ENCODE results near the gene LIX1L. TPM values are rescaled to one million over a fixed set of nuclear protein-coding genes. Genes with fewer than 3 reads are reported as not detected.

The LIX1L gene
- total and polyA plus RNA-seq, 2 of the 13 experiments (the other 11 are each of a cell fraction or from before 2014, with no cell fraction given): 8.1 to 24.9 TPM

DNA sequence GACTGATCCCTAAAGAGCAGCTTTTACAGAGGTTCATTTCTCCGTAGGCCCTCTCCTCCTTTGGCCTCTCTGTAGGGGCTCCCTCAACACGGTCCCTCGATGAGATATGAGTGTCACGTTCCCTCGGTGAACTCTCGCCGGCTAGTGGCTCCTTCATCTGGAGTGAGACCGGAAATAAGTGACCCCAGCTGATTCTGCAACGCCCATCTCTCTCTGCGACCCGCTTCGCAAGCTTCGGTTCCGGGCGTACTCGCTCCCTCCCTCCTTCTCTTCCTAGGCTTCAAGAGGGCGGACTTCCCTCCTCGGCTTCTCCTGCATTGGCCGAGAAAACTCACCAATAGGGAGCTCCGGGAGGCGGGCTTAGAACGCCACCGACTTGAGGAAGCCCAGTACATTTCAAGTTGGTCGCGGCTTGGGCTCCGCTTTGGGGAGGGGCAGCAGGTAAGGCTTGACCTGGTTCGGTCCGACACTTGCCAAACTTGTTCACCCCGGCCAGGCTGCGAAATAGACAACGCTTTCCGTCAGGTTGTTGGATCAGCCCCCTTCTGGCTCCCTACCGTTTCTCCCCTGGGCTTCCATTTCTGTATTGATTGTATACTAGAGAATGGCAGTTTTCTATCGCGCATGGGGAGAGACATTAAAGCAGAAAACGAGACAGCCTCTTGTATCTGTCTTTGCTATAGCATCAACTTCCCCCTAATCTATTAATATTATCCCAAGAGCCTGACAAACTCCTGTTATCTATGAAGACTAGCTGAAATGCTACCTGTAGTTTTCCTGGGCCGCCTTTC, 6.7 kb upstream of the LIX1L start, which contains the start of the genes ANKRD34A and POLR3GL (continued):
- TF ChIP-seq ZNF83 (CRISPR knock-in tag; IDR thresholded peaks at IDR 0.05; ENCODE audit: borderline replicate concordance) (no peak), ZNF136 (CRISPR knock-in tag; IDR thresholded peaks at IDR 0.05; ENCODE audit: low read depth) (0 out of 2 replicates have a peak, but pooled peaks have one; percentile 56), POLR2AphosphoS5 (IDR thresholded peaks at IDR 0.05; ENCODE audit: low read depth, low read length) (peak; percentile 93), EHMT2 (IDR thresholded peaks at IDR 0.05; ENCODE audit: borderline replicate concordance, low read depth, low read length) (no peak), POLR2AphosphoS2 (IDR thresholded peaks at IDR 0.05; ENCODE audit: low read depth, low read length) (no peak), ZFP37 (CRISPR knock-in tag; IDR thresholded peaks at IDR 0.05; ENCODE audit: borderline replicate concordance) (no peak), ZNF30 (CRISPR knock-in tag; IDR thresholded peaks at IDR 0.05) (no peak), DNMT1 (CRISPR knock-in tag; IDR thresholded peaks at IDR 0.05) (no peak), AHR (CRISPR knock-in tag; IDR thresholded peaks at IDR 0.05) (no peak), IKZF1 (IDR thresholded peaks at IDR 0.05) (no peak), ZNF816 (CRISPR knock-in tag; IDR thresholded peaks at IDR 0.05; ENCODE audit: borderline replicate concordance) (no peak), MEIS1 (CRISPR knock-in tag; IDR thresholded peaks at IDR 0.05; ENCODE audit: borderline replicate concordance) (no peak), ZNF383 (CRISPR knock-in tag; IDR thresholded peaks at IDR 0.05; ENCODE audit: borderline replicate concordance) (no peak), ZBTB8A (CRISPR knock-in tag; IDR thresholded peaks at IDR 0.05; ENCODE audit: borderline replicate concordance, low read depth) (no peak)
- TF ChIP-seq, protein P1, sequence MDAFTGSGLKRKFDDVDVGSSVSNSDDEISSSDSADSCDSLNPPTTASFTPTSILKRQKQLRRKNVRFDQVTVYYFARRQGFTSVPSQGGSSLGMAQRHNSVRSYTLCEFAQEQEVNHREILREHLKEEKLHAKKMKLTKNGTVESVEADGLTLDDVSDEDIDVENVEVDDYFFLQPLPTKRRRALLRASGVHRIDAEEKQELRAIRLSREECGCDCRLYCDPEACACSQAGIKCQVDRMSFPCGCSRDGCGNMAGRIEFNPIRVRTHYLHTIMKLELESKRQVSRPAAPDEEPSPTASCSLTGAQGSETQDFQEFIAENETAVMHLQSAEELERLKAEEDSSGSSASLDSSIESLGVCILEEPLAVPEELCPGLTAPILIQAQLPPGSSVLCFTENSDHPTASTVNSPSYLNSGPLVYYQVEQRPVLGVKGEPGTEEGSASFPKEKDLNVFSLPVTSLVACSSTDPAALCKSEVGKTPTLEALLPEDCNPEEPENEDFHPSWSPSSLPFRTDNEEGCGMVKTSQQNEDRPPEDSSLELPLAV (CRISPR knock-in tag; conservative IDR thresholded peaks at IDR 0.05; ENCODE audit: low read depth): no peak
- TF ChIP-seq, protein P2, sequence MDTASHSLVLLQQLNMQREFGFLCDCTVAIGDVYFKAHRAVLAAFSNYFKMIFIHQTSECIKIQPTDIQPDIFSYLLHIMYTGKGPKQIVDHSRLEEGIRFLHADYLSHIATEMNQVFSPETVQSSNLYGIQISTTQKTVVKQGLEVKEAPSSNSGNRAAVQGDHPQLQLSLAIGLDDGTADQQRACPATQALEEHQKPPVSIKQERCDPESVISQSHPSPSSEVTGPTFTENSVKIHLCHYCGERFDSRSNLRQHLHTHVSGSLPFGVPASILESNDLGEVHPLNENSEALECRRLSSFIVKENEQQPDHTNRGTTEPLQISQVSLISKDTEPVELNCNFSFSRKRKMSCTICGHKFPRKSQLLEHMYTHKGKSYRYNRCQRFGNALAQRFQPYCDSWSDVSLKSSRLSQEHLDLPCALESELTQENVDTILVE (CRISPR knock-in tag; IDR thresholded peaks at IDR 0.05): no peak
- TF ChIP-seq, protein P3, sequence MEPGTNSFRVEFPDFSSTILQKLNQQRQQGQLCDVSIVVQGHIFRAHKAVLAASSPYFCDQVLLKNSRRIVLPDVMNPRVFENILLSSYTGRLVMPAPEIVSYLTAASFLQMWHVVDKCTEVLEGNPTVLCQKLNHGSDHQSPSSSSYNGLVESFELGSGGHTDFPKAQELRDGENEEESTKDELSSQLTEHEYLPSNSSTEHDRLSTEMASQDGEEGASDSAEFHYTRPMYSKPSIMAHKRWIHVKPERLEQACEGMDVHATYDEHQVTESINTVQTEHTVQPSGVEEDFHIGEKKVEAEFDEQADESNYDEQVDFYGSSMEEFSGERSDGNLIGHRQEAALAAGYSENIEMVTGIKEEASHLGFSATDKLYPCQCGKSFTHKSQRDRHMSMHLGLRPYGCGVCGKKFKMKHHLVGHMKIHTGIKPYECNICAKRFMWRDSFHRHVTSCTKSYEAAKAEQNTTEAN (CRISPR knock-in tag; conservative IDR thresholded peaks at IDR 0.05): no peak
- TF ChIP-seq, protein P4, sequence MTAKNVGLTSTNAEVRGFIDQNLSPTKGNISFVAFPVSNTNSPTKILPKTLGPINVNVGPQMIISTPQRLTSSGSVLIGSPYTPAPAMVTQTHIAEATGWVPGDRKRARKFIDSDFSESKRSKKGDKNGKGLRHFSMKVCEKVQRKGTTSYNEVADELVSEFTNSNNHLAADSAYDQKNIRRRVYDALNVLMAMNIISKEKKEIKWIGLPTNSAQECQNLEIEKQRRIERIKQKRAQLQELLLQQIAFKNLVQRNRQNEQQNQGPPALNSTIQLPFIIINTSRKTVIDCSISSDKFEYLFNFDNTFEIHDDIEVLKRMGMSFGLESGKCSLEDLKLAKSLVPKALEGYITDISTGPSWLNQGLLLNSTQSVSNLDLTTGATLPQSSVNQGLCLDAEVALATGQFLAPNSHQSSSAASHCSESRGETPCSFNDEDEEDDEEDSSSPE (CRISPR knock-in tag; IDR thresholded peaks at IDR 0.05): peak; percentile 59
- TF ChIP-seq, protein P5, sequence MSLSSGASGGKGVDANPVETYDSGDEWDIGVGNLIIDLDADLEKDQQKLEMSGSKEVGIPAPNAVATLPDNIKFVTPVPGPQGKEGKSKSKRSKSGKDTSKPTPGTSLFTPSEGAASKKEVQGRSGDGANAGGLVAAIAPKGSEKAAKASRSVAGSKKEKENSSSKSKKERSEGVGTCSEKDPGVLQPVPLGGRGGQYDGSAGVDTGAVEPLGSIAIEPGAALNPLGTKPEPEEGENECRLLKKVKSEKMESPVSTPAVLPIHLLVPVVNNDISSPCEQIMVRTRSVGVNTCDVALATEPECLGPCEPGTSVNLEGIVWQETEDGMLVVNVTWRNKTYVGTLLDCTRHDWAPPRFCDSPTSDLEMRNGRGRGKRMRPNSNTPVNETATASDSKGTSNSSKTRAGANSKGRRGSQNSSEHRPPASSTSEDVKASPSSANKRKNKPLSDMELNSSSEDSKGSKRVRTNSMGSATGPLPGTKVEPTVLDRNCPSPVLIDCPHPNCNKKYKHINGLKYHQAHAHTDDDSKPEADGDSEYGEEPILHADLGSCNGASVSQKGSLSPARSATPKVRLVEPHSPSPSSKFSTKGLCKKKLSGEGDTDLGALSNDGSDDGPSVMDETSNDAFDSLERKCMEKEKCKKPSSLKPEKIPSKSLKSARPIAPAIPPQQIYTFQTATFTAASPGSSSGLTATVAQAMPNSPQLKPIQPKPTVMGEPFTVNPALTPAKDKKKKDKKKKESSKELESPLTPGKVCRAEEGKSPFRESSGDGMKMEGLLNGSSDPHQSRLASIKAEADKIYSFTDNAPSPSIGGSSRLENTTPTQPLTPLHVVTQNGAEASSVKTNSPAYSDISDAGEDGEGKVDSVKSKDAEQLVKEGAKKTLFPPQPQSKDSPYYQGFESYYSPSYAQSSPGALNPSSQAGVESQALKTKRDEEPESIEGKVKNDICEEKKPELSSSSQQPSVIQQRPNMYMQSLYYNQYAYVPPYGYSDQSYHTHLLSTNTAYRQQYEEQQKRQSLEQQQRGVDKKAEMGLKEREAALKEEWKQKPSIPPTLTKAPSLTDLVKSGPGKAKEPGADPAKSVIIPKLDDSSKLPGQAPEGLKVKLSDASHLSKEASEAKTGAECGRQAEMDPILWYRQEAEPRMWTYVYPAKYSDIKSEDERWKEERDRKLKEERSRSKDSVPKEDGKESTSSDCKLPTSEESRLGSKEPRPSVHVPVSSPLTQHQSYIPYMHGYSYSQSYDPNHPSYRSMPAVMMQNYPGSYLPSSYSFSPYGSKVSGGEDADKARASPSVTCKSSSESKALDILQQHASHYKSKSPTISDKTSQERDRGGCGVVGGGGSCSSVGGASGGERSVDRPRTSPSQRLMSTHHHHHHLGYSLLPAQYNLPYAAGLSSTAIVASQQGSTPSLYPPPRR (CRISPR knock-in tag; IDR thresholded peaks at IDR 0.05; ENCODE audit: borderline replicate concordance): no peak; the same call in 1 of the 2 replicates

Data from HepG2 (cell line).